ENCODE measurements around the gene MIA.

DNA sequence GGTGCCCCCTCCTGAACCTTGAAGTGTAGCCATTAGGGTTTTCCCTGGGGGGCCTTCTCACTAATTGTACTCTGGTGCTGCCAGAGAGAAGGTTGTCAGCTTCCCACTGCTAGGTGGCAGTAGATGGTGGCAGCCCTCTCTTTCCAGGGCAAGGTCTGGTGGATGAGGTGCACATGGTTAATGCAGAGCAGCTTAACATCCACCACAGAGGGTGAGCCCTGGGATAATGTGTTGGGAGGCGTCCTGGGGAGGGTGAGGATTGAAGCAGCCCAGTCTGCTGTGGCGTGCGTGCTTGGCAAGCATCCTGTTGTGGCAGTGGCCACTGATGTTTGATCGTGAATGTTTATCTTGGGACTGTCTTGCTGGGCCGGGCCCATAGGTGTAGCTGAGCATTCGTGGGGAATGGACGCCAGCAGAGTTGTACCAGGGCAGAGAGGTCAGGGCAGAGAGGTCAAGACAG lies 29.5 kb downstream of the MIA start:
- TF ChIP-seq POLR2A (IDR thresholded peaks at IDR 0.05; ENCODE audit: low read depth) = no peak
- no peak for TF ChIP-seq POLR2AphosphoS5 (IDR thresholded peaks at IDR 0.05)
- TF ChIP-seq, protein P1, sequence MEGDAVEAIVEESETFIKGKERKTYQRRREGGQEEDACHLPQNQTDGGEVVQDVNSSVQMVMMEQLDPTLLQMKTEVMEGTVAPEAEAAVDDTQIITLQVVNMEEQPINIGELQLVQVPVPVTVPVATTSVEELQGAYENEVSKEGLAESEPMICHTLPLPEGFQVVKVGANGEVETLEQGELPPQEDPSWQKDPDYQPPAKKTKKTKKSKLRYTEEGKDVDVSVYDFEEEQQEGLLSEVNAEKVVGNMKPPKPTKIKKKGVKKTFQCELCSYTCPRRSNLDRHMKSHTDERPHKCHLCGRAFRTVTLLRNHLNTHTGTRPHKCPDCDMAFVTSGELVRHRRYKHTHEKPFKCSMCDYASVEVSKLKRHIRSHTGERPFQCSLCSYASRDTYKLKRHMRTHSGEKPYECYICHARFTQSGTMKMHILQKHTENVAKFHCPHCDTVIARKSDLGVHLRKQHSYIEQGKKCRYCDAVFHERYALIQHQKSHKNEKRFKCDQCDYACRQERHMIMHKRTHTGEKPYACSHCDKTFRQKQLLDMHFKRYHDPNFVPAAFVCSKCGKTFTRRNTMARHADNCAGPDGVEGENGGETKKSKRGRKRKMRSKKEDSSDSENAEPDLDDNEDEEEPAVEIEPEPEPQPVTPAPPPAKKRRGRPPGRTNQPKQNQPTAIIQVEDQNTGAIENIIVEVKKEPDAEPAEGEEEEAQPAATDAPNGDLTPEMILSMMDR (IDR thresholded peaks at IDR 0.05) = no peak
- no peak for TF ChIP-seq EP300 (IDR thresholded peaks at IDR 0.05)
